Measurements from ENCODE around the gene NT5C1A.

NT5C1A gene

GRCh38 chr1:39659110-39659509 lies 12.8 kb downstream of the NT5C1A start:
- DNase-seq, result no peak
- no peak for ATAC-seq

- DNase-seq, result peak; percentile 77
- peak; percentile 65 for ATAC-seq
Observed at GRCh38 chr1:39657923-39658485, 13.9 kb downstream of the NT5C1A start.

GRCh38 chr1:39657402-39657801 lies 14.5 kb downstream of the NT5C1A start:
- ATAC-seq, result no peak
- DNase-seq, result no peak

- DNase-seq (no peak), ATAC-seq (no peak)
Observed at GRCh38 chr1:39656391-39656790, 15.5 kb downstream of the NT5C1A start.

- ATAC-seq (no peak), DNase-seq (no peak)
Observed at GRCh38 chr1:39655578-39656268, 16.2 kb downstream of the NT5C1A start.

GRCh38 chr1:39654291-39654690 lies 17.6 kb downstream of the NT5C1A start:
- DNase-seq, result no peak
- ATAC-seq, result no peak

- ATAC-seq (peak; percentile 56), DNase-seq (peak; percentile 78)
Observed at GRCh38 chr1:39653546-39654031, 18.3 kb downstream of the NT5C1A start.

GRCh38 chr1:39652554-39652953 lies 19.4 kb downstream of the NT5C1A start:
- DNase-seq (no peak), ATAC-seq (no peak)

- ATAC-seq (no peak), DNase-seq (no peak)
Observed at GRCh38 chr1:39652105-39652504, 19.8 kb downstream of the NT5C1A start.

GRCh38 chr1:39650431-39650830 lies 21.5 kb downstream of the NT5C1A start:
- no peak for ATAC-seq
- no peak for DNase-seq

- ATAC-seq, result no peak
- DNase-seq, result no peak
Observed at GRCh38 chr1:39649636-39650185, 22.2 kb downstream of the NT5C1A start.

- ATAC-seq (no peak), DNase-seq (no peak)
Observed at GRCh38 chr1:39648496-39648895, 23.4 kb downstream of the NT5C1A start.

- no peak for ATAC-seq
- DNase-seq, result no peak
Observed at GRCh38 chr1:39647247-39647646, 24.7 kb downstream of the NT5C1A start.

GRCh38 chr1:39646232-39647081 lies 25.4 kb downstream of the NT5C1A start:
- ATAC-seq, result no peak

GRCh38 chr1:39645411-39646043 lies 26.4 kb downstream of the NT5C1A start:
- DNase-seq (no peak), ATAC-seq (no peak)

More at GRCh38 chr1:39646232-39647081, 25.4 kb downstream of the NT5C1A start:
- DNase-seq, result no peak

- no peak for DNase-seq
- no peak for ATAC-seq
Observed at GRCh38 chr1:39643705-39644104, 28.2 kb downstream of the NT5C1A start.

GRCh38 chr1:39642796-39643195 lies 29.1 kb downstream of the NT5C1A start:
- DNase-seq (no peak), ATAC-seq (no peak)

- DNase-seq, result no peak
- ATAC-seq, result no peak
Observed at GRCh38 chr1:39640861-39641260, 31.0 kb downstream of the NT5C1A start.

- ATAC-seq, result peak; percentile 90
- peak; percentile 84 for DNase-seq
Observed at GRCh38 chr1:39639305-39640130, 32.4 kb downstream of the NT5C1A start, which contains the start of gene HEYL. Gene HEYL, minus strand, starts transcription at chr1:39639643. Its CDS starts 18 bp downstream, at chr1:39639625.

GRCh38 chr1:39638965-39639304 lies 33.0 kb downstream of the NT5C1A start:
- no peak for DNase-seq
- no peak for ATAC-seq

- no peak for ATAC-seq
- no peak for DNase-seq
Observed at GRCh38 chr1:39637361-39637760, 34.5 kb downstream of the NT5C1A start.

All from stimulated activated naive CD8-positive, alpha-beta T cell treated with anti-CD3 and anti-CD28 coated beads, Interleukin-15, Interleukin-2, amounts not matched to agents 100 U/mL and 50 U/mL, for 24 hours (primary cell).